IPS DF 6.9 (cell line): ENCODE measurements around the gene LBHD2.

Source experiments
- DNase-seq: peaks from one replicate; pipeline ENCODE4 v3.0.0-alpha.2; 2013; ENCODE audit warnings: low read depth, low spot score
- H3K27ac ChIP-seq: one replicate; pipeline ENCODE4 v1.5.1; 2013; ENCODE audit warnings: low read length, control low read depth
- H3K27me3 ChIP-seq: 2 replicates; pipeline ENCODE4 v1.6.1; 2013; ENCODE audit warnings: mild to moderate bottlenecking, low read length; ENCODE audit not compliant: control insufficient read depth, insufficient read depth
- H3K36me3 ChIP-seq: 2 replicates; pipeline ENCODE4 v1.6.1; 2013; ENCODE audit warnings: low read length; ENCODE audit not compliant: control insufficient read depth, insufficient read depth
- H3K4me1 ChIP-seq: 2 replicates; pipeline ENCODE4 v1.6.1; 2013; ENCODE audit warnings: low read length; ENCODE audit not compliant: control insufficient read depth, insufficient read depth
- H3K4me3 ChIP-seq: 2 replicates; pipeline ENCODE4 v1.5.1; 2013; ENCODE audit warnings: mild to moderate bottlenecking, low read length
- H3K9me3 ChIP-seq: 2 replicates; pipeline ENCODE4 v1.6.1; 2013; ENCODE audit warnings: low read length, inconsistent platforms; ENCODE audit not compliant: control insufficient read depth, insufficient read depth
- WGBS: extraction: QIAGEN DNeasy Blood & Tissue Kit; methylation state at CpG from one replicate; pipeline ENCODE4 v1.1.7; 2013; ENCODE audit warnings: mixed read lengths, missing lambda C conversion rate; ENCODE audit not compliant: insufficient read length, insufficient coverage; 5-methylcytosine and 5-hydroxymethylcytosine counted together

Gene LBHD2

DNA sequence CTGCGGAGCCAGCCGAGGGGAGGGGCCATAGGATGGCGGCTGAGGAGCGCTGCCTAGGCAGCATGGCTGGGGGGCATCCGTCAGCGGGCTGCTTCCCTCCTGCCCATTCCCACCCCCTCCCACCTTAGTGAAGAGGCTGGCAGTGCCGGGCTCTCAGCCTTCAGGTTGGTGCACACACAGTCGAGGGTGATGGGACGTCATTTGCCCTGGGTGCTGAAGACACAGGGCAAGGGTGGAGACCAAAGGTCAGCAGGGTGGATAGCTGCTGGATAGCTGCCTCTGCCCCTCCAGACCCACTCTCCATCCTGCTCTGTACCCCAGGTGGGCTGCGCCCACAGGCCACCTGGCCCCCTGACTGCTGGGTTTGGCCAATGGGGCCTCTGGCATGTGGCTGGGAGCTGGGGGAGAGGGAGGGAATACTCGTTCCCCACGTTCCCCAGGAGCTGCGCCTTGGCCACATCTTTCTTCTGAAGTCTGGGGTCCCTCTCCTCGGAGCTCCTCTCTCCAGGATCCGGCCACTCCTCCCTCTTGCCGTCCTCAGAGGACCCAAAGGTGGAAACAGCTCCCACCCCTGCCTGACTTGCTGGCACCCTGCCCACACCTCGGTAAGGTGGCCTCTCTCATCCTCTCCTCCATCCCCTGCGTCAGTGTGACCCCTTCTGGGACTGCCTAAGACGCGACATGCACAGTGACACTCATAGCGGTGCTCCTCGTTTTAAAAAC is 15.5 kb upstream of the LBHD2 start:
- H3K27ac ChIP-seq: no peak overlapping the region
- H3K36me3 ChIP-seq: no peaks in the 10 kb centered on the region
- no CpG with 5 or more reads among the region's 22 CpGs for WGBS
- no peaks in the 10 kb centered on the region for H3K9me3 ChIP-seq
- no peaks in the 10 kb centered on the region for H3K27me3 ChIP-seq
- no peak overlapping the region for H3K4me3 ChIP-seq
- no peaks in the 10 kb centered on the region for H3K4me1 ChIP-seq
- no peak for DNase-seq

DNA sequence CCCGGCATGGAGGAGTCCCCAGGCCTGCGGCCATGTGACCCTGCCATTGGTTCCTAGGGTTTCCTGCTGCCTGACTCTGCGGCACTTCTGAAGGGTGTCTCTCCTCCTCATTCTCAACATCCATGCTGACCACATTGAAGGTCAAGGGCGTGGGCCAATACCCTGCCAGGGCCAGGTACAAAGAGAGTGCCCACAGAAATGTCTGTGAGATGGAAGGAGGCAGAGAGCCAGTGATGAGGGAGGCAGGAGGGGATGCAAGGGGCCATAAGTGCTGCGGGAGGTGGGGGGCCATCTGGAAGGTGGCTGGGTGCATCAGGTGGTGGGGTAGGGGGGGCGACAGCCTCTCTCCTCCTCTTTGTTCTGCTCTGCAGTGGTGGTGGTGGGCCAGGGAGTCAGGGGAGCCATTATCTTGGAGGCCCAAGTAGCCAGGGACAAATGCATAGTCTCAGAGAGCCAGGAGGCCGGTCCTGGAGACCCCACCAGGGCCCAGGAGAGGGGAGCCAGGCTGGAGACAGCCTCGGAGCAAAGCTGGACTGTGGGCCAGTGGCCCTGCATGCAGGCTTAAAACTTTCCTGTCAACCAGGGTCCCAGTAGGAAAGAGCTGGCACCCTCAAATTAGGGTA is 13.6 kb upstream of the LBHD2 start:
- WGBS: no CpG with 5 or more reads among the region's 8 CpGs
- H3K4me1 ChIP-seq: peaks cover 3% of the 10 kb centered on the region; the same call in 1 of the 2 replicates
- no peak overlapping the region for H3K4me3 ChIP-seq
- no peak for DNase-seq
- H3K27ac ChIP-seq: no peak overlapping the region
- no peaks in the 10 kb centered on the region for H3K27me3 ChIP-seq
- no peaks in the 10 kb centered on the region for H3K9me3 ChIP-seq
- no peaks in the 10 kb centered on the region for H3K36me3 ChIP-seq

DNA sequence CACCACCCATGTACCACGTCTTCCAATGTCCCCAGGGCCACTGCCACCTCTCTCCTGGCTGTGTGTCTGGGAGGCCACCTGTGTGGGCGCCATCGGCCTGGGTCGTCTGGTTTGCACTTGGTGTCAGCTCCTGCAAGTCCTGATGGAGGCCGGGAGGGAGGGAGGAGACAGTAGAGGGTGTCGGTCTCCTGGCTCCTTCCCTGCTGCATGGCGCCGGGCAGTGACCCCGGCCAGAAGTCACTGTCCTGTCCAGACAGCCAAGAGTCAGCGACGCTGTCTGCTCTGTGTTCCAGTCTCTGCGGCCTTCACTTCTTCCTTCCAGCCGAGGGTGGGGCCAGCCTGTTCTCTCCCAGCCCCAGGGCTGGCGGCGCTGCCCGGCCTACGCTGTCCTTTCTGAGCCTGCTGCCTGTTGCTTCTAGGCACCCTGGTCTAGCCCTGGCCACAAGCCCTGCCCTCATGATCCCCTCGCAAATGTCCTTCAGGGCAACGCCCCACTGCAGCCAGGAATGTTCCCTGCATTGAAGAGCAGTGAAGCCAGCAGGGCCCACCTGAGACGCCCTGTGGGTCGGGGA is 13.0 kb upstream of the LBHD2 start:
- no CpG with 5 or more reads among the region's 21 CpGs for WGBS
- Histone ChIP-seq H3K27ac (no peak overlapping the region), H3K9me3 (no peaks in the 10 kb centered on the region), H3K4me1 (peaks cover 3% of the 10 kb centered on the region; the same call in 1 of the 2 replicates), H3K36me3 (no peaks in the 10 kb centered on the region), H3K27me3 (no peaks in the 10 kb centered on the region), H3K4me3 (no peak overlapping the region)
- no peak for DNase-seq

DNA sequence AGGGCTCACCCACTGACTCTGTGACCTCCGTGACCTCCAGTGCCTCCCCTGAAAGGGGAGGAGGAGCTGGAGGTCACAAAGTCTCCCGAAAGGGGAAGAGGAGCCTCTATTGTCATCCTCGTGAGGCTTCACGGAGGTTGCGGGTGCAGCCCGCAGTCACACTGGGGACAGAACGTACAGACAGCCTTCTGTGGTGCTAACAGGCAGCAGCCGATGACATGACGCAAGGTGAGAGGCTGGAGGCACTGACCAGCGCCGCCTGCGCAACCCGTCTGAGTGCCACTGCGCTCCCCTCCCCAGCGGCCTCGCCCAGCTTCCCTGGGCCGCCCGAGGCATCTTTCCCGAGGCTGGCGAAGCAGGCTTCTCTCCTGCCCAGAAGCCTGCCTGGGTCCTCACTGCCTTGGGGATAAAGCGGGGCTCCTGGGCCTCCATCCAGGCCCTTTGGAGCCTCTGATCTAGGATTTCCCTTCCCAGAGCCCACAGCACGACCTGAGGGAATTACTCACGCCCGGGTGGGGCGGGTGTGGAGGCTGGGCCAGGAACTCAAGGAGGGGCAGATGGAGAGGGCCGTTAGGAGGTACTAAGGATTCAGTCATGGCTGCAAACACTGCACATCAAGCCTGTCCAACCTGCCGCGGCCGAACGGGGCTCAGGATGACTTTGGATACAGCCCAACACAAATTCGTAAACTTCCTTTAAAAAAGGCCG is 12.3 kb upstream of the LBHD2 start:
- Histone ChIP-seq H3K4me1 (peaks cover 3% of the 10 kb centered on the region; the same call in 1 of the 2 replicates), H3K9me3 (no peaks in the 10 kb centered on the region), H3K27ac (no peak overlapping the region), H3K27me3 (no peaks in the 10 kb centered on the region), H3K4me3 (no peak overlapping the region), H3K36me3 (no peaks in the 10 kb centered on the region)
- WGBS: no CpG with 5 or more reads among the region's 32 CpGs
- no peak for DNase-seq

DNA sequence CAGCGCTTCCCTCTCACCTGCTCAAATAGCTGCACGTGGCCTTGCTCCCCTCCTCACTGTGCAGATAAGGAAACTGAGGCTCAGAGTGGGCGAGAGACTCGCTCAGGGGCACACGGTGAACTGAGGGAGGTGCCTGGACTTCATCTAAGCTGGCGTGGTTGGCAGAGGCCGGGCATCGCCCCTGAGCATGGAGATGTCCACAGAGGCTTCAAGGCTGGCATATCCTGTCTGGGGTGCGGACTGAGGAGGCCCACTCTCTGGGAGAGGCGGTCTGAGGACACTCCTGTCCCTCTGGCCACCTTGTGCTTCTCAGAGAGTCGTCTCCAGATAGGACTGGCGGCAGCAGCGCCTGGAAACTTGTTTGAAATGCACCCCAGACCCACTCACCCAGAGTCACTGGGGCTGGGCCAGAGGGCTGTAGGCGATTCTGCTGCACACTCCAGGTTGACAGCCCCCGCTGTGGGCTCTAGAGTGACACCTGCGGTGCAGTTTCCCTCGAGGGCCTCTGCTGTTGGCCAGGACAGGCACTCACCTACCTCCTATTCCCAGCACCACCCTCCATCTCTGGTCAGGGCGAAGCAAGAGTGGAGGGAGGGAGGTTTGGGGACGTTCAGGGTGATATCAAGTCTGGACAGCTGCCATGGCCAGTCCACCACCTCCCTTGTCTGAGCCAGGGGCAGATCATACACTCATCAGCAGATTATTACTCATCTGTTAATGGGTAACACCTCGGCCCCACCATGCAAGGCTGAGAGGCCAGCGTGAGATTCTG is 11.2 kb upstream of the LBHD2 start:
- Histone ChIP-seq H3K36me3 (no peaks in the 10 kb centered on the region), H3K27ac (no peak overlapping the region), H3K27me3 (no peaks in the 10 kb centered on the region), H3K4me1 (peaks cover 3% of the 10 kb centered on the region; the same call in 1 of the 2 replicates), H3K4me3 (no peak overlapping the region), H3K9me3 (no peaks in the 10 kb centered on the region)
- WGBS: no CpG with 5 or more reads among the region's 21 CpGs
- no peak for DNase-seq

DNA sequence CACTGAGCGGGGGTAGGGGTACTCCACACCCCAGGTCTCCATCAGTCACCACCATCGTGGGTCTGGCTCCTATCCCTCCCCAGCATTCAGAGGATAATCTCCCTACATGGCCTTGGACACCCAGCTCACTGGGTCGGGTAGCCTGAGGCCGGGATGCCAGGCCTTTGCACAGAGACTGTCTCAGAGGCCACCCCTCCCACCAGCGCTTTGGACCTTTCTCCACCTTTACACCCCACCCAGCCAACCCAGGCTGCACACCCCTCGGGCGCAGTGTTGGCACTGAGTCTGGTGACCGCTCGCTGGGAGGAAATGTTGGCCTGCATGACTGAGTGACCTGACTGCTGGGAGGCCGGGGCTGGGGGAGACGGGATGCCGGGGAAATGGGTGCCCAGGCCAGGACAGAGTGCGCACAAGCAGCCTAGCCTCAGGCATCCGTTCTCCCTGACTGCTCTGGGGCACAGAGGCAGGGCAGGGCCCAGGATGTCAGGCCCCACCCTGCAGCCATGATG is 10.6 kb upstream of the LBHD2 start:
- no CpG with 5 or more reads among the region's 14 CpGs for WGBS

DNA sequence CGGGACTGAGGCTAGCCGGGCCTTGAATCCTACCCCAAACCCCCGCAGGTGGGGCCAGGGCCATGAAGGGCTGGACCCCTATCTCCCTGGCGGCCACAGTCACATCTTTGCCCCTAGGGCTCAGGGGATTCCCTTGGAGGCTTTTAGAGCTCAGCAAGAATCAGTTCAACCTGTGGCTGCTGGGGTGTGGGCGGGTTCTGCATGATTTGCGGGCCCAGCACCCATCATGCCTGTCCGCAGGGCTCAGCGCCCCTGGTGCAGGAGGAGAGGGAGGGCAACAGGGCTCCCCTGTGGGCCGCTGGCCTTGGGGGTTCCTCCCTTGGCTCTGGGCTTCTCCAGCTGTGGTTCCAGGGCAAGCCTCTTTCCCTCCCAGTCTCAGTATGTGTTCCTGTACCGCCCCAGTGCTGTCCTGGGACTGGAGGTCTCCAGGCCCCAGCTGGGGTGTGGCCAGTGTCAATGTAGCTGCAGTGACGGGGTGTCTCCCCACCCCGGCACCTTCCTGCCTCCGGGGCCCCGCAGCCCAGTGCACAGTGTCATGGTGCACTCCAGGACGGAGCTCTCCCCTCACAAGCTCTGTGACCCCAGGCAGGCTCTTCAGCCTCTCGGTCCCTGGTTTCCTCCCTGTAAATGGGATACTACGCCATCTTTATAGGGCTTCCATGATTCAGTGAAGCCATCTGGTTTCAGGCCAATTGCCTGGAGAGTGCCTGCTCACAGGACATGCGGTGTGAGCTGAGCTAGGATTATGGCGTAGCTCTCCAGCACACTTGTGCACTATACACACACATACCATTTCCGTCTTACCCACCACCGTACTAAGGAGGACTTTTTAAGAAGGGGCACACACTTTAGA is 9.9 kb upstream of the LBHD2 start:
- Histone ChIP-seq H3K36me3 (no peaks in the 10 kb centered on the region), H3K4me3 (no peak overlapping the region), H3K4me1 (peaks cover 3% of the 10 kb centered on the region; the same call in 1 of the 2 replicates), H3K27ac (no peak overlapping the region), H3K9me3 (no peaks in the 10 kb centered on the region), H3K27me3 (no peaks in the 10 kb centered on the region)
- no CpG with 5 or more reads among the region's 21 CpGs for WGBS
- no peak for DNase-seq

More for the DNA sequence above, 10.6 kb upstream of the LBHD2 start:
- Histone ChIP-seq H3K4me3 (no peak overlapping the region), H3K27ac (no peak overlapping the region), H3K27me3 (no peaks in the 10 kb centered on the region), H3K9me3 (no peaks in the 10 kb centered on the region), H3K4me1 (peaks cover 3% of the 10 kb centered on the region; the same call in 1 of the 2 replicates), H3K36me3 (no peaks in the 10 kb centered on the region)
- no peak for DNase-seq

DNA sequence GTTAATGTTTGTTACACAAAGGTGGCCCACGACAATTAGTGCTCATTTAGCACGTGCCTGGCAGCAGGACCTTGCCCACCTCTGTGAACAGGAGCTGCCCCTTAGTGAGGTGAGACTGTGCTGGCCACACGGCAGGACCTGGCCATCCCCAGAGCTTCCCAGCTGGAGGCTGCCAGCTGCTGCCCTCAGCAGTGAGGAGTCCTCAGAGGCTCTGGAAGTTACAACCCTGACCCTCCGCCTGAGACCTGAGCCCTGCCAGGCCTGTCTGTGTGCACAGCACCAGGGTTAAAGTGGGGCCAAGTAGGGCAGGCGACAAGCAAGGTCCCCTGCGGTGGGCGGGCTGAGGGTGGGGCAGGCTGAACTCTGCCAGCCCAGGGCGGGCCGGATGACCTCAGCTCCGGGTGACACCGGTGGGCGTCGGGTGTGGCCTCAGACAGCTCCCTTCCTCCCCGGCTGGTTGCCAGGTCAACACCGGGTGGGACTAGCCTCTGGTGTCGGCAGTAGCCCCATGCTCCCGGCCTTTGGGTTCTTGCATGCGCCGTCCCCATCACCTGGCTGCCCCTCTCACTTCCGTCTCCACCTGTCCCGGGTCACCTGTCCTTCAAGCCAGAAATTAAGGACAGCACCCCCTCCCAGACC is 9.2 kb upstream of the LBHD2 start:
- Histone ChIP-seq H3K36me3 (no peaks in the 10 kb centered on the region), H3K4me3 (peak overlapping the region; percentile 61; the same call in 1 of the 2 replicates), H3K27me3 (no peaks in the 10 kb centered on the region), H3K27ac (no peak overlapping the region), H3K4me1 (peaks cover 3% of the 10 kb centered on the region; the same call in 1 of the 2 replicates), H3K9me3 (no peaks in the 10 kb centered on the region)
- WGBS: no CpG with 5 or more reads among the region's 21 CpGs
- DNase-seq: no peak

DNA sequence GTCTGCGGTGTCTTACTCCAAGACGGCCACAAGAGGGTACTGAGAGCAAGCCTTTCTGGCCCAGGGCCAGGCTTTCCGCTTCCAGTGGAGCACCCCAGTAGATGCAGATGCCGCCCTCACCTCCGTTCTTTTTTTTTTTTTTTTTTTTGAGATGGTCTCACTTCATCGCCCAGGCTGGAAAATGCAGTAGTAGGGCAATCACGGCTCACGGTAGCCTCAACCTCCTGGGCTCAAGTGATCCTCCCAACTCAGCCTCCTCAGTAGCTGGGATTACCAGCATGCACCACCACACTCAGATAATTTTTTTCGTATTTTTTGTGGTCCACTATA is 5.6 kb upstream of the LBHD2 start:
- H3K36me3 ChIP-seq: no peaks in the 10 kb centered on the region
- DNase-seq: peak; percentile 66
- H3K4me3 ChIP-seq: no peak overlapping the region
- no peaks in the 10 kb centered on the region for H3K9me3 ChIP-seq
- H3K4me1 ChIP-seq: peaks cover 3% of the 10 kb centered on the region; the same call in 1 of the 2 replicates
- WGBS: no CpG with 5 or more reads among the region's 9 CpGs
- peaks cover 3% of the 10 kb centered on the region; the same call in 1 of the 2 replicates for H3K27me3 ChIP-seq
- H3K27ac ChIP-seq: no peak overlapping the region
